Tibial artery (tissue), 4 donors: Measurements from ENCODE around the gene DEAF1.
"Not testable (repeated sequence)": the region's sequence is repeated elsewhere in the genome, so short reads cannot be mapped to it uniquely, and the experiment has no call there.

Experiments
- DNase-seq, 2 donors: peaks; one replicate each; pipeline ENCODE4 v3.0.0-alpha.2; 2019
- H3K27ac ChIP-seq, 2 donors: fragments of 200-600 bp; sonication (generic) in 1 of 2; 1 replicate in 1 of 2; 2 replicates in 1 of 2; pipeline ENCODE4 v1.5.1; 2018 to 2019; ENCODE audit warnings: mild to moderate bottlenecking in 1 of 2
- H3K27me3 ChIP-seq, 2 donors: fragments of 200-600 bp; sonication (generic) in 1 of 2; one replicate each; pipeline versions ENCODE4 v1.5.1 to v1.6.0; 2016 to 2019
- H3K36me3 ChIP-seq, 3 donors: fragments of 200-600 bp; sonication (generic) in 2 of 3; one replicate each; pipeline ENCODE4 v1.5.1; 2016 to 2019; ENCODE audit warnings: mild to moderate bottlenecking in 2 of 3
- H3K4me1 ChIP-seq, 4 donors: fragments of 200-600 bp; sonication (generic) in 2 of 4; 1 replicate in 3 of 4; 2 replicates in 1 of 4; pipeline ENCODE4 v1.5.1; 2016 to 2019
- H3K4me3 ChIP-seq, 2 donors: fragments of 200-600 bp; sonication (generic) in 1 of 2; 1 replicate in 1 of 2; 2 replicates in 1 of 2; pipeline ENCODE4 v1.5.1; 2018 to 2019; ENCODE audit warnings: mild to moderate bottlenecking in 2 of 2
- H3K9me3 ChIP-seq, 3 donors: fragments of 200-600 bp; sonication (generic) in 1 of 3; one replicate each; pipeline ENCODE4 v1.5.1; 2016 to 2019
- CTCF ChIP-seq, 2 experiments: fragments of 200-600 bp in 1 of 2; fragments of 450-650 bp in 1 of 2; IDR thresholded peaks; one replicate each; pipeline ENCODE4 v1.5.1; 2017 to 2019; ENCODE audit warnings: antibody characterized with exemption in 2 of 2, mild to moderate bottlenecking in 1 of 2, moderate library complexity in 1 of 2
- intact Hi-C: fragments of 100-400 bp; cut with DNase I; formaldehyde crosslinking; loops from one replicate; pipeline ENCODE4 v1.15.0; 2023; ENCODE audit warnings: low total_unique reads

DEAF1 gene

GRCh38 chr11:650482-650881 is 44.5 kb downstream of the DEAF1 start:
- no peaks in the 10 kb centered on the region for H3K9me3 ChIP-seq
- TF ChIP-seq CTCF (IDR thresholded peaks at IDR 0.05) = no peak
- no peaks in the 10 kb centered on the region for H3K4me1 ChIP-seq
- no peak overlapping the region for H3K27ac ChIP-seq
- intact Hi-C loops = no loop called here
- H3K27me3 ChIP-seq = no peaks in the 10 kb centered on the region
- H3K4me3 ChIP-seq = no peak overlapping the region
- no peak for DNase-seq
- H3K36me3 ChIP-seq = peaks cover 11 to 34% (median 15%) of the 10 kb centered on the region in 3 donors

GRCh38 chr11:647672-648158 is 47.3 kb downstream of the DEAF1 start:
- DNase-seq, H3K4me3 ChIP-seq, H3K27me3 ChIP-seq, H3K4me1 ChIP-seq, H3K27ac ChIP-seq, H3K9me3 ChIP-seq, intact Hi-C loops: not testable (repeated sequence)
- H3K36me3 ChIP-seq = peaks cover 15 to 34% (median 23%) of the 10 kb centered on the region in 3 donors

- Histone ChIP-seq H3K9me3 (no peaks in the 10 kb centered on the region), H3K27ac (no peak overlapping the region), H3K36me3 (peaks cover 12 to 48% (median 25%) of the 10 kb centered on the region in 3 donors), H3K4me3 (no peak overlapping the region), H3K4me1 (no peaks in the 10 kb centered on the region), H3K27me3 (no peaks in the 10 kb centered on the region)
- TF ChIP-seq CTCF (IDR thresholded peaks at IDR 0.05) = no peak
- intact Hi-C loops = no loop called here
- no peak for DNase-seq
Observed at GRCh38 chr11:646214-646613, 48.8 kb downstream of the DEAF1 start.

- Histone ChIP-seq H3K4me3 (no peak overlapping the region), H3K9me3 (no peaks in the 10 kb centered on the region), H3K27ac (no peak overlapping the region), H3K27me3 (no peaks in the 10 kb centered on the region), H3K4me1 (no peaks in the 10 kb centered on the region), H3K36me3 (peaks cover 7 to 49% (median 20%) of the 10 kb centered on the region in 3 donors)
- intact Hi-C loops = no loop called here
- no peak for TF ChIP-seq CTCF (IDR thresholded peaks at IDR 0.05)
- no peak for DNase-seq
Observed at GRCh38 chr11:645536-645935, 49.5 kb downstream of the DEAF1 start.

- no peak for DNase-seq
- TF ChIP-seq CTCF (IDR thresholded peaks at IDR 0.05) = no peak
- no peaks in the 10 kb centered on the region for H3K9me3 ChIP-seq
- H3K36me3 ChIP-seq = peaks cover 7 to 50% (median 18%) of the 10 kb centered on the region in 3 donors
- no peak overlapping the region for H3K4me3 ChIP-seq
- peaks cover 0 to 2% of the 10 kb centered on the region in 2 donors for H3K27me3 ChIP-seq
- intact Hi-C loops = no loop called here
- H3K27ac ChIP-seq = no peak overlapping the region
- peaks cover 0 to 7% (median 0%) of the 10 kb centered on the region in 4 donors for H3K4me1 ChIP-seq
Observed at GRCh38 chr11:643849-644738, 50.9 kb downstream of the DEAF1 start.

- H3K4me1 ChIP-seq = peaks cover 0 to 9% (median 0%) of the 10 kb centered on the region in 4 donors
- DNase-seq = no peak
- intact Hi-C loops = no loop called here
- no peaks in the 10 kb centered on the region for H3K9me3 ChIP-seq
- no peak overlapping the region for H3K27ac ChIP-seq
- no peak for TF ChIP-seq CTCF (IDR thresholded peaks at IDR 0.05)
- H3K36me3 ChIP-seq = peaks cover 7 to 50% (median 18%) of the 10 kb centered on the region in 3 donors
- H3K4me3 ChIP-seq = no peak overlapping the region
- peaks cover 0 to 8% of the 10 kb centered on the region in 2 donors for H3K27me3 ChIP-seq
Observed at GRCh38 chr11:643366-643765, 51.7 kb downstream of the DEAF1 start.
